Dendritic cell treated with granulocyte-macrophage colony-stimulating factor and Interleukin-4, amounts not matched to agents 40 ng/mL and 50 ng/mL, for 4 days (primary cell): Measurements from ENCODE around the gene ILDR1.
"Not testable (repeated sequence)": the region's sequence is repeated elsewhere in the genome, so short reads cannot be mapped to it uniquely, and the experiment has no call there.

Experiments
- H3K27ac Mint-ChIP-seq: one replicate; pipeline ENCODE4 v1.8.0; 2022; ENCODE audit warnings: mild to moderate bottlenecking, mixed read lengths
- H3K27me3 Mint-ChIP-seq: one replicate; pipeline ENCODE4 v1.8.0; 2022; ENCODE audit warnings: mild to moderate bottlenecking, mixed read lengths
- H3K36me3 Mint-ChIP-seq: one replicate; pipeline ENCODE4 v1.8.0; 2022; ENCODE audit warnings: low read depth, mixed read lengths
- H3K4me1 Mint-ChIP-seq: one replicate; pipeline ENCODE4 v1.8.0; 2022; ENCODE audit warnings: low read depth, mixed read lengths
- H3K4me3 Mint-ChIP-seq: one replicate; pipeline ENCODE4 v1.8.0; 2022; ENCODE audit warnings: mild to moderate bottlenecking, moderate library complexity, mixed read lengths
- H3K9me3 Mint-ChIP-seq: one replicate; pipeline ENCODE4 v1.8.0; 2022; ENCODE audit warnings: mixed read lengths
- intact Hi-C: fragments of 100-400 bp; cut with micrococcal nuclease; formaldehyde crosslinking; loops from one replicate; pipeline ENCODE4 v1.15.0; 2022

Gene ILDR1

DNA sequence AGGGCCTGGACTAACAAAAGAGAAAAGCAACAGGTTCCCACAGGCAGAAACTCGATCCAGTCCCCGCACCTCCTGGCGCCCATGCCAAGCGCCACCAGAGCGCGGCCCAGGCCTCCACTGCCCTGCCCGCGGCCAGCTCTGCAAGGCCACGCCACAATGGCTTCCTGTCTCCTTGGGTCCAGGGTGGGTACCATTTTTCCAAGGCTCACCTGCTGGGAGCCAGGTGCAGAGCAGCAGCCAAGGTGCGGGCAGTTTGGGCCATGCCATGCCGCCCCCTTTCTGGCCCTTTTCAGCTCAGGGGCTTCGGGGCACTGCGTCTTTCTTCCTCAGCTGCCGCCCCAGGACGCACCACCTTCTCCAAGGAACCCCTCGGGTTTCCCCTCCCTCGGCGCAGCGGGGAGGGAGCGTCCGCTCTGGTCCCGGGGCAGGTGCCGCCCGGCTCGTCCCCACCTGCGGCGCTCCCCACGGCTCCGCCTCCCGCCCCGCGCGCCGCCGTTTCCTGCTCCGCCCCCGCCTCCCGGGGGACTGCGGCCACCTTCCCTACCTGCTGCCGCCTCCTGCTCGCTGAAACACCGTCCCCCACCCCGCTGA, at the start of gene ILDR1:
Gene ILDR1, minus strand, starts transcription at position 437 of the 591 bp plus-strand sequence. Its CDS starts 170 bp downstream, at position 267.
- intact Hi-C loops: no loop called here
- Mint-ChIP-seq H3K36me3 (no peaks in the 10 kb centered on the region), H3K27me3 (peaks cover 12% of the 10 kb centered on the region), H3K27ac (peak within 1 kb of the TSS; percentile 40), H3K4me3 (peak within 1 kb of the TSS; percentile 73), H3K9me3 (no peaks in the 10 kb centered on the region), H3K4me1 (peaks cover 12% of the 10 kb centered on the region)

DNA sequence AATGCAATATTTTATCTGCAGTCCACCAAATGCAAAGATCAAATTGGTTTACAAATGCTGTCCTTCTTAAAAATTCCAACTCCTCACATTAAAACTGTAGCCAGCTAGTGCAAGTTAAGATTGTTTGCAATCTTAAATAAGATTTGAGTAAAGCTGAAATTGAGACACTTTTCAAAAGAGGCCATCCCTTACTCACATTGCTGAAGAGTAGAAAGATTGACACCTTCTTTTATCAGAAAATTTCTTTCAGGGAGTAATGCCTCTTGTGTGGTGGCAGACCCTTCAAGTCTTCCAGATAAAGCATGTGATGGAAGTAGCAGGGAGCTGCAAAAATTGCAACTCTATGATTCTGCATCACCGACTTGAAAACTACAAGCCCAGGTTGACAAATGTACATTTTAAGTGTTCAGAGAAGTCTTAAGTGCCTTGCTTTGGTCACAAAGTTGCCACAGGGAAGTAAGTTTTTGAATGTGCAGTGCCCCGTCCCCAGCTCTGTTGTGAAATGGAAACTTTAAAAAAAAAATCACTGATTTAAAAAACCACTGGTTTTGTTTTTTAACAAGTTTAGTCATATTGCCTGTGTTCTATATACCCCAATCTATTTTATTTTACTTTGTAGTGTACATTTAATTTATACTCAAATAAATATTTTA, 45.7 kb upstream of the ILDR1 start:
- Mint-ChIP-seq H3K27ac (peak overlapping the region; percentile 87), H3K9me3 (no peaks in the 10 kb centered on the region), H3K27me3 (no peaks in the 10 kb centered on the region), H3K36me3 (peaks cover 20% of the 10 kb centered on the region), H3K4me3 (no peak overlapping the region), H3K4me1 (peaks cover 54% of the 10 kb centered on the region)
- intact Hi-C loops: no loop called here

DNA sequence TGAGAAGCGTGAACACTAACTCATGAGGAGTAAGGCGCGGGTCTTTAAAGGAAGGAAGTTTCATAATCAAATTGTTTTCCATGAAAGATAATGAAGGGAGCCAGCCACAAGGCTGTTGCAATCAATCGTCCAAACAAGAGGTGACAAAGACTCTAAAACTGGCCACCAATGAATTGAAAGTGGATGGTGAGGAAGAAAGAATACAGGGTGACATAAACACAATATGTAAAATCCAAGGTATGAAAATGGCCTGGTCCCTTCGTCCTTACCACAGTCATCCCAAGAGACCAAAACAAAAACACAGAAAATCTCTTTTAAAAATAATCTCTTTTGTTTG, 45.1 kb upstream of the ILDR1 start:
- H3K4me1 Mint-ChIP-seq: peaks cover 54% of the 10 kb centered on the region
- H3K27me3 Mint-ChIP-seq: no peaks in the 10 kb centered on the region
- H3K27ac Mint-ChIP-seq: peak overlapping the region; percentile 87
- peaks cover 20% of the 10 kb centered on the region for H3K36me3 Mint-ChIP-seq
- intact Hi-C loops: no loop called here
- H3K9me3 Mint-ChIP-seq: no peaks in the 10 kb centered on the region
- H3K4me3 Mint-ChIP-seq: peak overlapping the region; percentile 10

DNA sequence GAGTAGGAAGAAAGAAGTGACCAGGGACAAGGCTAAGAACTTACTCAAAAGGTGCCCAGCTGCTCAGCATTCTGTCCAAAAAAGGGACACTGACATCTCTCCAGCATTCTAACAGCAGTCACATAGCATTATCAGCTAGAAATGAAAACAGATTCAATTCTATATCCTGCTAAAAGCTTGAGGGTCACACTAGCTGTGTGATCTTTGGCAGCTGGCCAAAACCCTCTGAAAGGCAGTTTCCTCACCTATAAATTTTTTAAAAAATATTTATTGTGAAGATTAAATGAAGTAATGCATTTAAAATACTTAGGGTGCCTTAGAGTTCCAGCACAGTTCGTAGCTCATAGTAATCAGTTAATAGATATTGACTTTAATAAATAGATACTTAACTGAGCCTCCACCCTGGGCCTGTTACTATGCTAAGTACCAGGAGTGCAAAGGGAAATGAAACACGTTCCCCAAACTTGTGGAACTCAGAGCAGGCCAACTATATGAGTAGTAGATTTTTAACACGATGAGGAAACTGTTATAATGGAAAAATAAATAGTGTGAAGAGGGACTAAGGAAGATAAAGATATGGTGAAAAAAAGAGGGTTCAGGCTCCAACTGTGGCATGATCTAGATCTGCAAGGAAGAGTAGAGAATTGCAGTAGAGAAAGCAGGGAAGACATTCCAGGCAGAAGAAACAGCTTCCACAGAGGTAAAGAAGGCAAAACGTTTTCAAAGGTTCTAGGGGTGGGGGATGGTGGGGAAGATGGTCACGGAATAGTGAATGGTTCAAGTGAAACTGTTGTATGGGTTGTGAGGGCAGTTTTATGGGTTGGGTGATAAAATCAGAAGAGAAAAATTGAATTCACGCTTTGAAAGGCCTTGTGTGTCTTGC, 44.5 kb upstream of the ILDR1 start:
- Mint-ChIP-seq H3K4me1 (peaks cover 54% of the 10 kb centered on the region), H3K4me3 (peak overlapping the region; percentile 10), H3K36me3 (peaks cover 20% of the 10 kb centered on the region), H3K9me3 (no peaks in the 10 kb centered on the region), H3K27me3 (no peaks in the 10 kb centered on the region), H3K27ac (peak overlapping the region; percentile 87)
- intact Hi-C loops: no loop called here

DNA sequence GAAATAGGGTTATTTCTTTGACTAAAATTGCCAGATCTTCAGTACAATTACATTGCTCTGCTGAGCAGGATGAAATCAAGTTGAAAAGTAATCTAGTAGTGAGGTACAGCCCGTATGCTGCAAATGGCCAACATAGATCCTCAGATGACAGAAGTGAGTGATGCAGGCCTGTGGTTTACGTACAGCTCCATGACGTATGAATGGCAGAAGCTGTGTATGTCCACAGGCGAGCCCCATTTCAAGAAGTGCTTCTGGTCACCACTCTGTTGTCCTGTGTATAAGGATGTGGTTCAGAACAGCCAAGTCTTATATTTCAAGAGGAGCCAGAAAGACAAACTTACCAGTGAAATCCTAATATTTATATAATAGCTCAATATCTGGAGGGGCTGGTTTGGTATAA, 42.3 kb upstream of the ILDR1 start:
- Mint-ChIP-seq H3K27ac (peak overlapping the region; percentile 82), H3K4me3 (no peak overlapping the region), H3K4me1 (peaks cover 61% of the 10 kb centered on the region), H3K36me3 (peaks cover 25% of the 10 kb centered on the region), H3K9me3 (no peaks in the 10 kb centered on the region), H3K27me3 (no peaks in the 10 kb centered on the region)
- intact Hi-C loops: no loop called here

DNA sequence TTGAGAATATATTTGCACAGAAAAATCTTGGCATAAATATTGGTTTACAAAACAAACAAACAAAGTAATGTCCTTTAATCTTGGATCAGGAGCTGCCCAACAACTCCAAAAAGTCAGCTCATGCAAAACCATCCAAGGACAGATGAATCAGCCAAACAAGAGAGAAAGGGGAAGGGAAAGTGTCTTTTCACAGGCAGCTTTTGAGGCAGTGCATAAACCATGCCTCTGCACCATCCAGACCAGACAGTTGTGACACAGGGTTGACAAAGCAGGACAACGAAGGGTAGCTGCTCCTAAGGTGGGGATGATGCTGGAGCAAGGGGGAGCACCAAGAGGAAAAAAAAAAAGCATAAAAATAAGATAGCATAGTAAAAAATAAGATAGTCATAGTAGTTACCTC, 41.9 kb upstream of the ILDR1 start:
- no peaks in the 10 kb centered on the region for H3K9me3 Mint-ChIP-seq
- H3K4me3 Mint-ChIP-seq: peak overlapping the region; percentile 41
- intact Hi-C loops: no loop called here
- no peaks in the 10 kb centered on the region for H3K27me3 Mint-ChIP-seq
- H3K27ac Mint-ChIP-seq: peak overlapping the region; percentile 82
- H3K36me3 Mint-ChIP-seq: peaks cover 27% of the 10 kb centered on the region
- H3K4me1 Mint-ChIP-seq: peaks cover 64% of the 10 kb centered on the region

DNA sequence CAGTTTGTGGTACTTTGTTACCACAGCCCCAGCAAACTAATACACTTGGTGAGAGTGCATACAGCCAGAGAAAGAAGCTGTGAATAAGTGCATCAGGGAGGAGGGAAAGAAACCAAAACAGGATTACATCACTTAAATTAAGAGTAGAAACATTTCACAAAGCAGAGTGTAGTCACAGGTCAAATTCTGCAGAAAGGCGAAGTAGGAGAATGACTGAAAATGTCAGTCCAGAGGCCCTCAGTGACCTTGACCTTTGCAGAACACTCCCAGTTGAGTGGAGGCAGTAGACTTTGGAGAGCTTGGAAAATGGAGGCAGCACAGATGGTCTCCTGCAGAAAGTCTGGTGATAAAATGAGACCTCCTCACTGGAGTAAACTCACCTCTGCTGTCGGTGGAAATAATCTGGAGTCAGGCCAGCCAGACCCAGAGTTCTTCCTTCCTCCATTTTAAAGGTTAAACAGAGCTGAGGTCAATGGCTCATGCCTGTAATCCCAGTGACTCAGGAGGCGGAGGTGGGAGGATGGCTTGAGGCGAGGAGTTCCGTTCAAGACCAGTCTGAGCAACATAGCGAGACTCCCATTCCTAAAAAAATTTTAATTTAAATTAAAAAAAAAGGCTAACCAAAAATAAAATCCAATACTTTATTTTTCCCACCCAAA, 38.1 kb upstream of the ILDR1 start:
- Mint-ChIP-seq H3K9me3 (no peaks in the 10 kb centered on the region), H3K4me1 (peaks cover 57% of the 10 kb centered on the region), H3K27me3 (no peaks in the 10 kb centered on the region), H3K4me3 (no peak overlapping the region), H3K36me3 (peaks cover 42% of the 10 kb centered on the region), H3K27ac (peak overlapping the region; percentile 89)
- intact Hi-C loops: no loop called here

DNA sequence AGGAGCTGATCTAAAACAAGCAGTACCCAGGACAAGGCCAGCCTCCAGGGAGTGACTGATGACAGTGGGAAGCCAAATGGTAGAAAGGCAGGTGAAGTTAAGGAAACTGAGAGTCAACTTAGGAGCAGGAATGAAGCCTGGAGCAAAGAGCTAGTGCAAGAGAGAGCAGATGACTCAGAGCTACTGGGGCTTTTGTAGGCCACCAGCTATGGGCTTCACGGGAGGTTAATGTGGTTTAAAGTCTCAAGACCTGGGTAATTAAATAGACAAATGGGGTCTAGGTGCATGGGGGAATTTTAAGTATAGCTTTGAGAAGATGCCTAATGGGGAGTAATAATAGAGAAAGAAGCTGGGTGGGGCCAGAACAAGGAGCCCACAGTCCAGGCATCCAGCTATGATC, 36.2 kb upstream of the ILDR1 start:
- Mint-ChIP-seq H3K4me1 (peaks cover 40% of the 10 kb centered on the region), H3K4me3 (peak overlapping the region; percentile 69), H3K36me3 (peaks cover 38% of the 10 kb centered on the region), H3K27me3 (no peaks in the 10 kb centered on the region), H3K9me3 (no peaks in the 10 kb centered on the region), H3K27ac (peak overlapping the region; percentile 89)
- intact Hi-C loops: loop anchor here (5.0 kb wide), 2 partner anchors 34 to 61 kb away; no protein-coding TSS in a partner anchor

DNA sequence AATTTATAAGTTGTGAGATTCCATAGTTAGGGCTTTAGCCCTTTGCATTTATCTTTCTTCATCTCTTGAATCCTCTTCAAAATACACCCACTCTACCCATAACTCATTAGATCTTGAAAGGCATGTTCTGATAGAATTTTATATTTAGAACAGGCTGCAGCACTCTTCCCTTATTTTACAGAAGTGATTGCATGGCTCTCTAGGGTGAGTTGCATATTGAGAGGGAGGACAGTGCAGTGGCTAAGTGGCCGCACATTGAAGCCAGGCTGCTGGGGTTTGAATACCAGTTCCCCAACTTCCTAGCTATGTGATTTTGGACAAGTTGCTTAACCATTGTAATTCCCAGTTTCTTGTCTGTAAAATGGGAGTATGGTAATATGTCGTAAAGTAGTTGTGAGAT, 35.6 kb upstream of the ILDR1 start:
- intact Hi-C loops: loop anchor here (2.0 to 5.0 kb wide), 3 partner anchors 17 to 60 kb away; no protein-coding TSS in a partner anchor
- Mint-ChIP-seq H3K27me3 (no peaks in the 10 kb centered on the region), H3K4me3 (peak overlapping the region; percentile 69), H3K4me1 (peaks cover 40% of the 10 kb centered on the region), H3K9me3 (no peaks in the 10 kb centered on the region), H3K27ac (peak overlapping the region; percentile 89), H3K36me3 (peaks cover 38% of the 10 kb centered on the region)

DNA sequence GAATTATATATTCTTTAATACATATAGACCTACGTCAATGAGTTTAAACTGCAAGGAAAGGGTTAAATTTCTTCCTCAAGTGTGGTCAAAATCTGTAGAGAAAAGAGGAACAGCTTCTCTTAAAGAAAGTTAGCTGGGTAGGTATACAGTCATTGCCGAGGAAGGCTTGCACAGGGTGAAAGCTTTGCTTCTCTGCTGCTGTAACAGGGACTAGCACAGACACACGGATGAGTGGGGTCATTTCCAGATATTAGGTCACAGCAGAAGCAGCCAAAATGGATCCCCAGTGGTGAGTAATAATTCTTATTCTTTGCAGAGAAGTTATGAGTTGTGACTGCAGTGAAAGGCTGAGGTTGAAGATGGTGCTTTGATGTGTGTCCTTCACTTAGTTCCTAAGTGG, 33.2 kb upstream of the ILDR1 start, which contains the start of gene CD86:
Gene CD86, plus strand, starts transcription at position 148 of the 400 bp plus-strand sequence. Its CDS starts 128 bp downstream, at position 276.
- Mint-ChIP-seq H3K27me3 (no peaks in the 10 kb centered on the region), H3K4me3 (peak within 1 kb of the TSS; percentile 84), H3K27ac (peak within 1 kb of the TSS; percentile 89), H3K9me3 (no peaks in the 10 kb centered on the region), H3K36me3 (peaks cover 36% of the 10 kb centered on the region), H3K4me1 (peaks cover 29% of the 10 kb centered on the region)
- intact Hi-C loops: loop anchor here (5.0 kb wide), 2 partner anchors 37 to 58 kb away; no protein-coding TSS in a partner anchor

DNA sequence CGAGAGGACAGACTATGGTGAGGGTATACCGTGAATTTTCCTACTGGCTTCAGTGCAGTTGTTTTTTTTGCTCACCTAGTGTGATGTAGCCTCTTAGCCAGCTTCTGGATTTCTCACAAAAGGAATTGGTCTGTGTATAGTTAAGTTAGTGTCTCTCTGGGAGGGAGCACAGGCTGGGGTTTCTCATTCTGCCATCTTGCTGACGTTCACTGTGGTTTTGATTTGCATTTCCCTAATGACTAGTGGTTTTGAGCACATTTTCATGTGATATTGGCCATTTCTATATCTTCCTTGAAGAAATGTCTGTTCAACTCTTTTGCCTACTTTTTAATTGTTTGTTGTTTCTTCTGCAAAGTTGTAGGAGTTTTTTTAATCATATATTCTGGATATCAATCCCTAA, 30.9 kb upstream of the ILDR1 start:
- H3K9me3 Mint-ChIP-seq: no peaks in the 10 kb centered on the region
- no peaks in the 10 kb centered on the region for H3K27me3 Mint-ChIP-seq
- no peak overlapping the region for H3K4me3 Mint-ChIP-seq
- intact Hi-C loops: no loop called here
- H3K27ac Mint-ChIP-seq: no peak overlapping the region
- H3K36me3 Mint-ChIP-seq: peaks cover 14% of the 10 kb centered on the region
- H3K4me1 Mint-ChIP-seq: peaks cover 6% of the 10 kb centered on the region

DNA sequence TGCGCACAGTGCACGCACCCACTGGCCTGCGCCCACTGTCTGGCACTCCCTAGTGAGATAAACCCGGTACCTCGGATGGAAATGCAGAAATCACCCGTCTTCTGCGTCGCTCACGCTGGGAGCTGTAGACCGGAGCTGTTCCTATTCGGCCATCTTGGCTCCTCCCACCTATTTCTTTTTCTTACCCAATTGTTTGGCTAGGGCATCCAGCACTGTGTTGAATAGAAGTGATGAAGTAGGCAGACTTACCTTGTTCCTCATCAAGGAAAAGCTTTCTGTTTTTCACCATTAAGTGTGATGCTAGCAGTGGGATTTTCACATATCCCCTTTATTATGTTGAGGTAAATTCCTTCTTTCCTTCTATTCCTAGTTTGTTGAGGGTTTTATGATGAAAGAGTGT, 25.7 kb upstream of the ILDR1 start:
- H3K9me3 Mint-ChIP-seq, intact Hi-C loops, H3K36me3 Mint-ChIP-seq, H3K4me3 Mint-ChIP-seq, H3K27me3 Mint-ChIP-seq, H3K27ac Mint-ChIP-seq, H3K4me1 Mint-ChIP-seq: not testable (repeated sequence)

DNA sequence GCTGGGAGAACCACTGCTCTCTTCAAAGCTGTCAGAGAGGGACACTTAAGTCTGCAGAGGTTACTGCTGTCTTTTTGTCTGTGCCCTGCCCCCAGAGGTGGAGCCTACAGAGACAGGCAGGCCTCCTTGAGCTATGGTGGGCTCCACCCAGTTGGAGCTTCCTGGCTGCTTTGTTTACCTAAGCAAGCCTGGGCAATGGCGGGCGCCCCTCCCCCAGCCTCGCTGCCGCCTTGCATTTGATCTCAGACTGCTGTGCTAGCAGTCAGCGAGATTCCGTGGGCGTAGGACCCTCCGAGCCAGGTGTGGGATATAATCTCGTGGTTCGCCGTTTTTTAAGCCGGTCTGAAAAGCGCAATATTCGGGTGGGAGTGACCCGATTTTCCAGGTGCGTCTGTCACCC, 25.2 kb upstream of the ILDR1 start:
- H3K4me3 Mint-ChIP-seq, H3K36me3 Mint-ChIP-seq, intact Hi-C loops, H3K27me3 Mint-ChIP-seq, H3K27ac Mint-ChIP-seq, H3K9me3 Mint-ChIP-seq, H3K4me1 Mint-ChIP-seq: not testable (repeated sequence)
